HCEC 1CT (cell line): ENCODE measurements around the gene CUX1.

Experiments used
- DNase-seq: peaks from one replicate; pipeline ENCODE4 v3.0.0-alpha.2; 2017

CUX1 gene

DNA sequence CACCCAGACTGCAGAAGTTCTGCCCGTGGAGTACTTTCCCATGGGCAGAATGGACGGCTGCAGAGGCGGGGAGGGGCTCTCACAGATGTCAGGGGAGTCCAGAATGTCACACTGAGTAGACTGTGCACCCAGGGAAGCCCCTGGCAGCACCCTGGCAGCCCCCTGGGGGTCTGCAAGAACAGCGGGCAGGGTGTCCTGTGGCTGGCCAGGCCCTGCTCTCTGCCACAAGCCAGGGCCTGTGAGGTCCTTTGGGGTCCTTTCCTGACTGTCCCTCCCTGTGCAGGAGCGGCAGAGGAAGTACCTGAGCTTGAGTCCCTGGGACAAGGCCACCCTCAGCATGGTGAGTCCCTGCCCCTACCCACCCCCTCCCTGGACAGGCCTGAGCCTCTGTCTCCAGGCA lies 463.1 kb downstream of the CUX1 start:
- DNase-seq = no peak

DNA sequence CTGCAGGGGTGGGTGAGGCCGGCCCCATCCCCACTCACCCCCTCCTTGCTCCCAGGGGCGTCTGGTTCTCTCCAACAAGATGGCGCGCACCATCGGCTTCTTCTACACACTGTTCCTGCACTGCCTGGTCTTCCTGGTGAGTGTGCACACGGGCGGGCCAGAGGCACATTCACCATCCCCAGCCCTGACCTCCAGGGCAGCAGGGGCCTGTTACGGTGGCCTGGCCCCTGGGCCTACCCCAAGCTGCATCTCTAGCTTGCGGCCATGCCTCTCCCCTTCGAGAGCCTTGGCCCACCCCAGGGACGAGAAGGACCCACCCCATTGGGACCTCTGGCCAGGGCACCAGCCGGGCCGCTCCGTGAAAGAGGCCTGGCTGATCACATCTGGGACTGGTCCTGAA lies 464.4 kb downstream of the CUX1 start:
- no peak for DNase-seq

DNA sequence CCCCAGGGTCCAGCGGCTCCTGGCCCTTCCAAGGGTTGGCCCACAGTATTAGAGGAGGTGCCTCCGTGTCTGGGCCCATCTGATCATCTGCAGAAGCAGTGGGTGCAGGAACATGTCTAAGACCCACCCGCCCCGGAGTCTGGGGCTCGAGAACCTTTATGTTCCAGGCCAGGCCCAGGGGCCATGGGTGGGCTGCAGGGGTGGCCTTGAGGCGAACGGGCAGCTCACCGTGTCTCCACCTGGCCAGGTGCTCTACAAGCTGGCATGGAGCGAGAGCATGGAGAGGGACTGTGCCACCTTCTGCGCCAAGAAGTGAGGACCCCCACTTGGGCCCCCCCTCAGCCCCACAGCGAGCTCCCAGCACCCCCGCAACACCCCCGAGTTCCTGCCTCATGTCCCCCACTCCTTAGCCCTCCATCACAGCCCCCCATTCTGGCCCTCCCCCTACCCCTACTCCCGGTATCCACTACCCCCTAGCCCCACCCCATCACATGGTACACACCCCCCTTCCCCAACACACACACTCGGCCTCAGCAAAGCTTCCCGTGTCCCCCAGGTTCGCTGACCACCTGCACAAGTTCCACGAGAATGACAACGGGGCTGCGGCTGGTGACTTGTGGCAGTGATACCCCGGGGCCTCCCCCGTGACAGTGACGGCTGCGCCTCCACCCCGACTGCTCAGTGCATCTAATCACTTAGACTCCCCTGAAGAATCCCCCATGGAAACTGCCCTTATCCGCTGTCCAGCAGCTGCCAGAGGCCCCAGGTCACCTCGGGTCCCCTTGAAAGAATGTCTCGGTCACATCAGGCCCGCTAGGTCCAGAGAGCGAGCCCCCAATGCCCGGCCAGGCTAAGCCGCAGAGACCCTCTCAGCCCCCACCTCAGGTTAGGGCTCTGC lies 465.3 kb downstream of the CUX1 start:
- DNase-seq = no peak

DNA sequence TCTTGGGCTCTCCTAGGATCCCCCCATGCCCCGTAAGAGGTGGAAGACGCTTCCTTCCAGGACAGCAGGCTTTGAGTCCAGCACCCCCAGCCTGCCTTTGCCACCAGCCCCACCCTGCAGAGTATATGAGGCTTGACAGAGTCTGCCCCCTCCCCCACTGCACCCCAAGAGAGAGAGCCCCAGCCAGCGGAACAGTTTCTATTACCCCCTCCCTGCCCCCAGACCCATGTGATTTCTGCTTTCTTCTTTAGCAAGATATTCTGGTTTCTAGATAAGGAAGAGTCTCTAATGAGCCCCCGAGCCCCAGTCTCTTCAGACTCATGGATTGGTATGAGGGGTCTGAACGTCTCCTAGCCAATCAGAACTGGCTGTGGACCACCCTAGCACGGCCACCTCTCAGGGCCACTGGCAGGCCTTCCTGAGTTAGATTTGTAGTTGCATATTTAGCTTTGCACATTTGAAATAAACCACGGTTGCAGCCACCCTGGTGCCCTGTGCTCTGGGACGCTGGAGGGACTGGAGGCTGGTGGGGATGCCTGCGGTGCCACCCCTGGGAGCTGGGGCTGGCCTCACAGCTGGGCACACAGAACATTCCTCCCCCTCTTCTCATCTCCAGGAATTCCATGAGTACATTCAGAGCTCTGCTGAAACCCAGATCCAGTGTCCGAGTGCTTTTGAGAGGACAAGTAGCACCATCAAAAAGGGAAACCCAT lies 466.2 kb downstream of the CUX1 start:
- DNase-seq = no peak

DNA sequence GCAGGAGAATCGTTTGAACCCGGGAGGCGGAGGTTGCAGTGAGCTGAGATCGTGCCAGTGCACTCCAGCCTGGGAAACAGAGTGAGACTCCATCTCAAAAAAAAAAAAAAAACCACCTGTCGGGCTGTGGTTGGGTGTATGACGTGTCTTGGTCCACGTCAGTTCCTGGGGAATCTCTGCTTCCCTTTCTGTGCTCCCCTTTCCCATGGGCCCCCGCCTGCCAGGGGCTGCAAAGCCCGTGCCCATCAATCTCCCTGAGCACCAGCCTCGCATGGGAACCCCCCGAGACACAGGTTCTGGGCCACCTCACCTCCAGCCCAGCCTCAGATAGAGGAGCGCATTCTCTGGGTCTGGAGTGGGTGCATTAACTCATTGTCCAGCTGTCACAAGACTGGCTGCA lies 467.0 kb downstream of the CUX1 start:
- DNase-seq = no peak

DNA sequence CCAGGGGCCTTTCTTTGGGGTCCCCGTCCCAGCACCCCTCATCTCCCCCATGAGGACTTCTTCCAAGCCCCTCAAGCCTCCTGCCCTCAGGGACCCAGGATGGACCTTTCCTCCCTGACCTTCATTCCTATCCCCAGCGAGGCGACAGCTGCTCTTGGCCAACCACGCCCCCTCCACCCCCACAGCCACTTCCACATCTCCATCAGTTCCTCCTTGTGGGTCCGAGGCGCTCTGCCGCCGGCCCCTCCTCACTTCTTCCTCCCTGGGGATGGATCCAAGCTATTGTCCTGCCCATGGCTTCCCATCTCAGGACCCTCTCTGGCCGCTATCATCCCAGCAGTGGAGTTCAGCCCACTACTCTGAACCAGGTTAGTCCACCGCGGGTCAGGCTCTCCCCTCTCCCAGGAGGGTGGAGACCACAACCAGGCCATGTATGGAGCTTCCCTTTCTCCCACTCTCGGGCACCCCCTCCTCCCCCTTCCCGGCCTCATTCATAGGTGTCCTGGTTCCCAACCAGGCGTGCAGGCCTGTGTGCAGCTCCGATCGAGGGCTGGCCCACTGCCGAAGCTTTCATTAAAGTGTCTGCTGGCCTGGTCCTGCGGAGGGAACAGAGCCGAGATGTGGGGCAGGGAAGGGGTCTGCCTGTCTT lies 467.6 kb downstream of the CUX1 start:
- DNase-seq = no peak

DNA sequence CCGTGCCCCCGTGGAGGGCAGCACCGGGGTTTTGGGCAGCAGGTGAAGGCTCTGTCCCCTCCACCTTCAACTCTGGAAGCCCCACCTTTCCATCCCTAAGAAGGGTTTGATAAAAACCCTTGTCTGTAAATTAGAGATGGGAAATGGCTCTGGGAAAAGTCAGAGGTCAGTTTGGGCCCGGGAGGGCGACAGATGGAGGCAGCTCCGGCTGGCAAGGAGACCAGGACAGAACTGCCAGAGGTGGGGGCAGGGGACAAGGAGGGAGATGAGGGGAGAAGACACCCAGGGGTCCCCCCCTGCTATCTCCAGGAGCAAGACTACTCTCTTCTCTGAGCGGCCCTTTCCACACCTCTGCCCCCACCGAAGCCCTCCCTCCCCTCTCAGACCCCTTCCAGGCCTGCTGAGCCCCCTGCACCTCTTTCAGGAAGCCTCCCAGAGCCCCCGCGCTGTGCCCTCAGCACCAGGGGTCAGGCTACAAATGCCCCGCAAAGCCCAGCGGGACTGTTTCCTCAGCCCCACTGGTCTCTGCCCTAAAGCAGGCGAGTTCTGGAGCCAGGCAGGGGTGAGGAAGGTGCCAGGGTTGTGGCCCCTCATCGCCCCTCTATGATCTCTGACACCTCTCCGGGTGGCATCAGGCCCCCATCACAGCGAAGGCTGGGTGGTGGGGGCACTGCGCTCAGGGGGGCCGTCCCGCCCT lies 468.3 kb downstream of the CUX1 start:
- no peak for DNase-seq

DNA sequence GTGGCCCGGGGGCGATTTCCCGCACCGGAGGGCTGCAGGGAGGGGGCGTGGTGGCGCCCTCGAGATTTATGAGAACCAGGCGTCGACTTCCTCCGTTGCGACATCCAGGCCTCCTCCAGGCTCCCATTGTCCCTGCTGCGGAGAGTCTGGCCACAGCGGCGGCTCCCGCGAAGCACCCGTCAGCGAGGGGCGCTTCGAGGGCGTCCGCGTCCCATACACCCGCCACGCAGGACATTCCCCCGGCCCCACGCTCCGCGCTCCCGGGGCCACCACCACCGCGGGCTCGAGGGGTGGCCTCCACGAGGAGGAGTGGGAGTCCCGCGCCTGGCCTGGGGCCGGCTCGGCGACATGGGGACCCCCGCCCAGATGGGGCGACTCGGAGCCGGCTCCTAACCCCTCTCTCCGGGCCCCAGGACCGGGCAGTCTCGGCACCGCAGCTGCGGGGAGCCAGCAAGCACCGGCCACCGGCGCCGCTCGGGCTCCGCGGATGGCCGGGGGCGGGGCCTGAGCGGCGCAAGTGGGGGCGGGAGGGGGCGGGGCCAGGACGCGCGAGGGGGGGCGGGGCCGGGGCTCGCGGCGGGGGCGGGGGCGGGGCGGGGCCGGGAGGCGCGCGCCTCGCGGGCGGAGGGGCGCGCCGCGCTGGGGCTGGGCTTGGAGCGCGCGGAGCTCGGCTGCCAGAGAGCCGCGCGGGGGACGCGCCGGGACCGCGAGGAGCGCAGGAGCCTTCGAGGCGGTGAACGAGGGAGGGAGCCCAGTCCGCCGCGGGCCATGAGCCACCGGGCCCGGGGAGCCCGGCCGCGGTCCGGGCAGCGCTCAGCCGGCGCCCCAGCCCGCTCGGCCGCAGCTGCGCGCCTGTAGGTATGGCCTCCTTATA lies 469.0 kb downstream of the CUX1 start, which contains the start of gene SH2B2:
TSS of gene SH2B2 (plus strand) at position 632 of the 874 bp plus-strand sequence. CDS start 13,683 bp downstream, outside the sequence.
- DNase-seq = peak; percentile 46

DNA sequence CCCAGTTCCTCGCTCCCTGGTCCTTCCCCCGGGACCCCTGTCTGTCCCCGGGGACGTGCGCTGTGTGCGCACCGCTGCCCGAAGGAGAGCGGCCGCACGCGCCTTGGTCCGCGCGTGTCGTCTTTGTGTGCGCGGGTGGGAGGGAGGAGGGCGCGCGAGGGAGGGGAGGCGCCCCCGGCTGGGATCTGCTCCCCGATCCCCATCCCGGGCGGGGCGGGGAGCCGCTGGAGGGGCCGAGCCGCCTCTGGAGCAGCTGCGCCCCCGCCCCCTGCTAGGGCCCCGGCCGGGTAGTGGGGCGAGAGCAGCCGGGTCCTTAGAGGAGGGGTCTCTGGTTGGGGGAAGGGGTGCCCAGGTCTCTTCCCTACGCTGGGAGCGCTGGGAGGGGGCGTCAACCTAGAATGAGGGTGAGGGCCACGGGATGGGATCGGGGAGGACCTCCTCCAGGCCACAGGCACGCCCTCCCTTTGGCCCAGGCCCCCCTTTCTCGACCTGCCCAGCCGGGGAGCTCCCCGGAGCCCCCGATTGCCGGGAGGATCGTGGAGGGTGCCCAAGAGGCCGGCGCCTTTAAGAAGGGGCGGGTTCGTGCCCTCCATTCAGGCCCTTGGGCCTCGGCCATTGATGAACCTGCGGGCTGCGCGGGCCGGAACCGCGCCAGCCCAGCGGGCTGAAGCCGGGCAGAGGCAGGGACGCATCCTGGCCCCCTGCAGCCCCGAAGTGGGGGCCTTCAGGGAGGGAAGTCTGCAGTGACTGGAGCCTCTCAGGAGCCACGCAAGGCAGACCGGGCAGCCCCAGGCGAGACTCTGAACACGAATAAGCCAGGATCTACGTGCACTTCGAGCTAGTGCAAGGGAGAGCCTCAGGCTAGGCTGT lies 469.9 kb downstream of the CUX1 start:
- DNase-seq = peak; percentile 32

DNA sequence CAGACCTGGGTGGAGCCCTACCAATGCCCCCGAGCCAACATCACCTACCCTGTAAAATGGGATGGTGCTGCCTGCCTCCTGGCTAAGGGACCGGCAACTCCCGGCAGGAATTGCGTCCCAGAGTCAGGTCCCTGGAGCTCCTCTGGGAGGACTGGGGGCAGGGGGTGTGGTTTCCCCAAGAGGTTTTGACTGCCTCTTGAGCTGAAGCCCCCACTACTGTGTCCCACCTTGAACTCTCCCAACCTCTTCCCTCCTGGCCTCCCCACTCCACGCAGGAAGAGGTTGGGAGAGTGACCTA lies 470.5 kb downstream of the CUX1 start:
- no peak for DNase-seq

DNA sequence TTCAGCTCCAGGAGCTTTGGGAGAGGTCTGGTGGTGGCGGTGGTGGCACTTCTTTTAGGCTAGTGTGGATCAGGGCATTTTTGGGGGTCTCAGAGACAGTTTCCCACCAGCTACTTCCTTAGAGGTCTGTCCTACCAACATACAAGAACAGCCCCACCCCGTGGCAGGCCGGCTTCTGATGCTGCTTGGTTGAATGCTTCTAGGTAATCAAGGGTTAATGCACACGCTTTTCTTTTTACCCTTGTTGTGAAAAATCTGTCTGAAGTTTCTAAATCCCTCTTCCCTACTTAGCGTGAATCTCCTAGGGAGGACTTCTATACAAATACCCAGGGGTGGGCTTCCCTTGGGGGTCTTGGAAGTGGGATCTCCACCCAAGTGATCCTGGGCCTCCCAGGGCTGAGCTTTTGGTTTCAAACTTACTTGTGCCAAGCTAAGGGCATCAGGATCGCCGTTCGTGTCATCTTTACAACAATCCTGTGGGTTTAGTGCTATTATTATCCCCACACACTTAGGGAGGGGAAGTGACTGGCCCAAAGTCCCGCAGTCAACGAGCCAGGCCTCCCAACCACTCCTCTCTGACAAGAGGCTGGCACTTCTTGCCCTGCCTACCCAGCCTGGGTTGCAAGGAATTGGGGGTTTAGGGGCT lies 471.0 kb downstream of the CUX1 start:
- DNase-seq = no peak

DNA sequence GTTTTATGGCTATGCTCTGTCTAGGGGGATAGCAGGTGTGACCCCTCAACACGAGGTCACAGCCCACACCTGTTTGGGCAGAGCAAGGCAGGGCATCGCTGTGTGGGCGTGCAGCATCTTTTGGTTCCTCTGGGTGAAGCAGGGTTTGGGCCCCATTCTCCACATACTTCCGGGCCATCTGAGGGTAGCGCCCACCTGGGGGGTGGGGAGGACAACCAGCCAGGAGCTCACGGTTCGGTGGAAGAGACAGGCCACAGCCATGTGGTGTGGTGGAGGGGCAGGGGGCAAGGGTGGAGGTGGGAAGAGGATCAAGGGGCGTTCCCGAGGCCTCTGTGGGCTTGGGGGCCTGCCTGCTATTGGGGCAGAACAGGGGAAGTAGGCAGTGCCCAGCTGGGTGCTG lies 471.6 kb downstream of the CUX1 start:
- DNase-seq = no peak

DNA sequence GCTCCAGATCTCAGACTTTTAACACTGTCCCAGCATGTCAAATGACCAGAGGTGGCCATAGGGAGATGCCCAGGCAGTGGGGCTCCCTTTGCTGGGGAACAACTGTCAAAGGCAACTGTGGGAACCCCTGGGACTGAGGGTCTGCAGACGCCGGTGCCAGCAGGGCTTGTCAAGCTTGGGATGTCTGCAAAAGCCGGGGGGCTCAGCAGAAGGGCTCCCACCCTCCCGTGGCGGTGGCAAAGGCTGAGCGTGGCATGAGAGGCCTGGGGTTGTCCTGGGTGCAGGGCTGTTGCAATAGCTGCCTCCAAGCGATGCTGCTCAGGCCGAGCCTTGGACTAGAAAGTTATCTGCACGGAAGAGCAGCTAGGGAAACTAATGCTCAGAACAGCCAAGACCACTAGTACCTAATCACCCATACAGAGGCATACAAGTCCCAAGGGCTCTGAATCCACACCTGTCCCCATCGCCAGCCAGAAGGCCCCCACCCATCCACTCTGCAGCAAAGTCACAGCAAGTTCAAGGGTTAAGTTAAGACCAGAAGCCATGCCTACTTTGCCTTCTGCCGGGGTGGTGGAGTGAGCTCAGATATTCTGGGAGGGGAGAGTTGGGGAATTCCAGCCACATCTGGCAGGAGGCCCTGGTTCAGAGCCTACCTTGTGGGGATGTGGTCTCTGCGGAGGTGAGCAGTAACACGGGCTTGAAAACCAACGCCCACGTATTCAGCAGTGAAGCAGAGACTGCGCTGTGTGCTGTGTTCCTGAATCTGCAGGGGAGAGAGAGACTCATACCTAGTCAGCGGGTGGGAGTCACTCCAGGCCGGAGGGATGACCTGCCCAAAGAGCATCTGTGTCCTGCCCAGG lies 473.9 kb downstream of the CUX1 start:
- no peak for DNase-seq

DNA sequence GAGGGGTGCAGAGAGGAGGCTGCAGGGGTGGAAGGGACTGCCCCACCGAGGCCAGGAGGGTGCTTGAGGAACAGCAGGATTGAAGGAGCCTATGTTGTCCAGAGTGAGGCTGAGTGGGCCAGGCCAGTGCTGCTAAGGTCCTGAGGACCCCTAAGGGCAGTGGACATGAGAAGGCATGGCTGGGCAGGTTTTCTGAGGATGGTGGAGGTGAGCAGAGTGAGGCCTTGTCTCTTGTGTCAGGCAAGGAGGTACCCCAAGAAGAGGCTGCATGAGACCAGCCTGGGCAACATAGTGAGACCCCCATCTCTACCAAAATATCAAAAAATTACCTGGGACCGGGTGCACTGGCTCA lies 474.5 kb downstream of the CUX1 start:
- DNase-seq = no peak

DNA sequence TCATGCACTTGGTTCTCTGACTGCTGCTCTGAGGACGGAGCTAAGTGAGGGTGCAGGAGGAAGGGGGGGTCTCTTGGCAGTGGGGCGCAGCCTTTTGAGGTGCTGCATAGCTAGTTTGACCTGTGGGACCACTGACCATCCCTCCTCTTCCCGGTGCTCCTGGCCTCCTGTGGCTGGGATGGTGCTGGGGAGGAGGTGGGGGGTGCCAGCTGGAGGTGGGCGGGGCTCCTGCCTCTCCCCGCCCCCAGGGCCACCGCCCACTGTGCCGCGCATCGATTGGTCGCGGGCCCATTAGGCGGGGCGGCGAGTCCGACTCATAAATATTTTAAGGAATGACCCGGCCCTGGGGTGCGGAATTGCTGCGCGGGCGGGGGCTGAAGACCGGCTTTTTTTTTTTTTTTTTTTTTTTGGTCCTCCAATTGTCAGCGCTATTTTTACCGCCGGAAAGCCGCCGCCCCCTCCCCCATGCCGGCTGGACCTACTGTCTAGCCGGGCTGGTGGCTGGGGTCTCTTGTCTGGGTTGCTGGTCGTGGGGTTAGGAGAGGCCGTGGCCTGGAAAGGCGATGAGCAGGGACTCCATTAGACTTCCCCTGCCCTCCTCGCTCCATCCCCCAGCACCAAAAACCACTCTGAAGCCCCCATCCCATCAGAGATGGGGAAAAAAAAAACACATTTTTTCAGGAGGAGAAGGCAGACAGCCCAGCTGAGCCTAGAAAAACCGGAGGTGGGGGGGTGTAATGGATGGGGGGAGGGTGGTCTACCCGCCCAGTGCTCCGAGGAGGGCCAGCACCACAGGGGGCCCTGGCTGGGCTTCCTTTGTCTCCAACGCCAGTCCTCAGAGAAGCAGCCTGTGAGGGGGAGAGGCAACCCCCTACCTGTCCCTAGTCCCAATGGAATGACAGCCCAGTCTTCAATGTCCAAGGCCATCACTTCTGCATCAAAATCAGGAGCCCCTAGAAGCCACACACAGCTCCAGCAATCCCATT lies 475.7 kb downstream of the CUX1 start:
- DNase-seq = no peak

DNA sequence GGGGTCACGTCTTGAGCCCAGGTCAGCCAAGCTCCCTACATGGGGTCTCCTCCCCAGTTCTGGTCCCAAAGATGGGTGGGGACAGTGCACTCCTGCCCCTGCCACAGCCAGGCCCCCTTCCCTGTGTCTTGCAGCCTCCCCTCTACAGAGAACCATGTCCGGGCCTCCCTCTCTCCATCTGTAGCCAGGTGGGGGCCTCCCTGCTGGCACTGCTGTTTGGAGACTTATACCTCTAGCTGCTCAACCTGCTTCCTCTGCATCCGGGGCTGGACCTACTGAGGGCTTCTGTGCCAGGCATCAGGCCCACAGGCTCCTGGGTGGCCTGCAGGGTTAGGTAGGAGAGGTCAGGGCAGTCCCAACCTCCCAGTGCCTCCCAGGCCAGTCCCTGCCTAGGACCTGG lies 477.2 kb downstream of the CUX1 start:
- DNase-seq = no peak

DNA sequence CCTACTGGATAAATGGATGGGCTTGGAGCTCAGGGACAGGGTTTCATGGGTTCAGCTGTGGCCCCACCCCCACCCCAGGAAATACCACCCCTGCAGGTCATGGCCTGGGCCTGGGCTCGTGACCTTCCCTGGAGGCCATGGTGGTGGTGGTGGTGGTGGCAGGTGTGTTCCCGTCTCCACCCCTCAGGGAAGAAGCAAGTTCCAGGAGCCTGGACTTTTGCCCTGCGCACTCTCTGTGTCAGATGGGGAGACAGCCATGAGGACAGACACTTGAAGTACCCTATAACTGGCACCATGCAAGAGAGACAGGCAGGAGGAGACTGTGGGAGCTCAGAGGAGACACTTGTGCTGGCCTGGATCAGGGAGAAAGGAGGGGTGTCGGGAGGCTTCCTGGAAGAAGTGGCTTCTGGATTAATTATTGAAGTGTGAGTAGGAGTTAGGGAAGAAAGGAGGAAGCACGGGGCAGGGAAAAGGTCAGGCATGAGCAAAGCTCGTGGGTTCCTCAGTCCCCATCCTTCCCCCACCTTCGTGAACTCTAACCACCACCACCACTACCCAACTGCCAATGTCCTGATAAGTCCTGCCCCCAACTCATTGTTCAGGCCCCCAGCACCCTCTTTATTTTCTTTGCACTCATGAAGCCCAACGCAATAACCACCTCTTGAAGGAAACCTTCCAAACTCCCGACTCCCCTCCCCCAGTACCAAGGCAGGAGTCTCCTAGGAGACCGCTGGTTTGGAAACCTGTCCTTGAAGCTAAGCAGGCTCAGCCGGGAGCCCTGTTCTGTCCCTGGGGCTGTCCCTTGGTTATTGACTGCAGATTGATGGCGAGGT lies 478.1 kb downstream of the CUX1 start:
- DNase-seq = no peak

DNA sequence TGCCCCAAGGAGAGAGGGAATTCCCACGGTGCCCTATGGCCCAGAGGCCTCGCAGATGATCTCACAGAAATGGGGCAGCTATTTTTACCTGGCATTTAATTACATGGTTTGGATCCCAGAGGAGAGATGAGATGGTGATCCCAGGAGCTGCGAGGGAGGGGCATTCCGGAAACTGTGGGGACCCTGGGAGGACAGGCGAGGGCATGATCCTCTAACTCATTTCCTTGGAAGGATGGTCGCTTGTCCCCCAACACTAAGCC lies 478.7 kb downstream of the CUX1 start:
- no peak for DNase-seq
